HUDEP-2 (cell line): ENCODE data around the gene SOS1.
"Not testable (repeated sequence)": the region's sequence is repeated elsewhere in the genome, so short reads cannot be mapped to it uniquely, and the experiment has no call there.

ENCODE experiments used
- DNase-seq, 76 experiments: peaks; one replicate each; lab custom pipeline; 2025; ENCODE audit not compliant: unreplicated experiment in 76 of 76; lab: John Stamatoyannopoulos, UW

Gene SOS1

GRCh38 chr2:38936516-38936915, 184.3 kb downstream of the SOS1 start:
- DNase-seq: not testable (repeated sequence)

GRCh38 chr2:38935568-38936172, 185.2 kb downstream of the SOS1 start:
- no peak for DNase-seq

- no peak for DNase-seq
Measured at GRCh38 chr2:38934742-38935141, 186.1 kb downstream of the SOS1 start.

- no peak for DNase-seq
Measured at GRCh38 chr2:38933653-38934052, 187.2 kb downstream of the SOS1 start.

- no peak for DNase-seq
Measured at GRCh38 chr2:38932586-38932985, 188.3 kb downstream of the SOS1 start.
